ENCODE measurements around the gene SPHK2.
A peak's percentile ranks its signal among the peaks of the same experiment; 100 is the strongest.

DNA sequence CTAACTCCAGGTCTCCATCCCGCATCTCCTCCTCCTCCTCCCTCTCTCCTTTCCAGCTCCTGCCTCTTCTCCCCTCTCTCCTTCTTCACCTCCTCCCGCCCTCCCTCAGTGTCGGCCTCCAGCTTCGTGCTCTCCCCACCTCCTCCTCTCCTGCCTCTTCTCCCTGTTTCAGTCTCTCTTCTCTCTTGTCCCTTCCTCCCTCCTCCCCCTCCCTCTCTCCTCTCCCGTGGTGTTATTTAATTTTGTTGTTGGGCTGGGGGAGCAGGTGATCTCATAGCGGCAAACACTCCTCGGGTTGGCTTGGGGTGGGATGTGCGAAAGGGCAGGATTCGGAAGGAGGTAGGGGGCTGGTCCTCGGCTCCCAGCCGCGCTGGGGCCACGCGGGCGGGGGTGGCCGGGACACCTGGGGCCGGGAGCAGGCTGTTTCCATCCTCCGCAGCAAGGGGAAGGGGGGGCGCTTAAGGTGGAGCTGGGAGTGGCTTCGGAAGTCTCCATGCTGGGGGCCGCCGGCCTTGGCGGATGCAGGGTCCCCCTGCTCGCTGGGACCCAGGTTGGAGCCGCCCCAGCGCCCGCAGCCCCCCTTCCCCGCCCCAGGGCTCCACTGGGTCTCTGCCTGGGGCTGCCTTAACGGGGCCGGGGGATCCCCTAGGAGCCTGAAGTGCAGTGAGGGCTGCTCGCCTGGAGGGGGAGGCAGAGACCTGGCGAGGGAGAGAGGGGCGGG, 26.9 kb downstream of the SPHK2 start, which contains the start of gene CA11:
- TF ChIP-seq, protein P1, sequence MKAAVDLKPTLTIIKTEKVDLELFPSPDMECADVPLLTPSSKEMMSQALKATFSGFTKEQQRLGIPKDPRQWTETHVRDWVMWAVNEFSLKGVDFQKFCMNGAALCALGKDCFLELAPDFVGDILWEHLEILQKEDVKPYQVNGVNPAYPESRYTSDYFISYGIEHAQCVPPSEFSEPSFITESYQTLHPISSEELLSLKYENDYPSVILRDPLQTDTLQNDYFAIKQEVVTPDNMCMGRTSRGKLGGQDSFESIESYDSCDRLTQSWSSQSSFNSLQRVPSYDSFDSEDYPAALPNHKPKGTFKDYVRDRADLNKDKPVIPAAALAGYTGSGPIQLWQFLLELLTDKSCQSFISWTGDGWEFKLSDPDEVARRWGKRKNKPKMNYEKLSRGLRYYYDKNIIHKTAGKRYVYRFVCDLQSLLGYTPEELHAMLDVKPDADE (IDR thresholded peaks at IDR 0.05): no peak
- TF ChIP-seq, protein P2, sequence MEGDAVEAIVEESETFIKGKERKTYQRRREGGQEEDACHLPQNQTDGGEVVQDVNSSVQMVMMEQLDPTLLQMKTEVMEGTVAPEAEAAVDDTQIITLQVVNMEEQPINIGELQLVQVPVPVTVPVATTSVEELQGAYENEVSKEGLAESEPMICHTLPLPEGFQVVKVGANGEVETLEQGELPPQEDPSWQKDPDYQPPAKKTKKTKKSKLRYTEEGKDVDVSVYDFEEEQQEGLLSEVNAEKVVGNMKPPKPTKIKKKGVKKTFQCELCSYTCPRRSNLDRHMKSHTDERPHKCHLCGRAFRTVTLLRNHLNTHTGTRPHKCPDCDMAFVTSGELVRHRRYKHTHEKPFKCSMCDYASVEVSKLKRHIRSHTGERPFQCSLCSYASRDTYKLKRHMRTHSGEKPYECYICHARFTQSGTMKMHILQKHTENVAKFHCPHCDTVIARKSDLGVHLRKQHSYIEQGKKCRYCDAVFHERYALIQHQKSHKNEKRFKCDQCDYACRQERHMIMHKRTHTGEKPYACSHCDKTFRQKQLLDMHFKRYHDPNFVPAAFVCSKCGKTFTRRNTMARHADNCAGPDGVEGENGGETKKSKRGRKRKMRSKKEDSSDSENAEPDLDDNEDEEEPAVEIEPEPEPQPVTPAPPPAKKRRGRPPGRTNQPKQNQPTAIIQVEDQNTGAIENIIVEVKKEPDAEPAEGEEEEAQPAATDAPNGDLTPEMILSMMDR (conservative IDR thresholded peaks at IDR 0.05; ENCODE audit: low read depth in 2 of 2): peak; percentile 80 to 98
- peak; percentile 49; the same call in 1 of the 2 replicates for TF ChIP-seq POLR2AphosphoS5 (IDR thresholded peaks at IDR 0.05; ENCODE audit: low read depth)
- no peak for TF ChIP-seq EZH2 (IDR thresholded peaks at IDR 0.05; ENCODE audit: low read depth, unreplicated experiment)
- no peak for TF ChIP-seq STAT1 (IDR thresholded peaks at IDR 0.05; ENCODE audit: unreplicated experiment)

Measured in GM23338 (cell line).